ENCODE measurements around the gene BAIAP3. TPM values are rescaled to one million over a fixed set of nuclear protein-coding genes. Genes with fewer than 3 reads are reported as not detected.

Gene BAIAP3
- total RNA-seq, 6 experiments from 2014 or later: 0.11 to 0.28 (median 0.16) TPM

GRCh38 chr16:1374418-1375297, 41.2 kb downstream of the BAIAP3 start:
- TF ChIP-seq, protein P1, sequence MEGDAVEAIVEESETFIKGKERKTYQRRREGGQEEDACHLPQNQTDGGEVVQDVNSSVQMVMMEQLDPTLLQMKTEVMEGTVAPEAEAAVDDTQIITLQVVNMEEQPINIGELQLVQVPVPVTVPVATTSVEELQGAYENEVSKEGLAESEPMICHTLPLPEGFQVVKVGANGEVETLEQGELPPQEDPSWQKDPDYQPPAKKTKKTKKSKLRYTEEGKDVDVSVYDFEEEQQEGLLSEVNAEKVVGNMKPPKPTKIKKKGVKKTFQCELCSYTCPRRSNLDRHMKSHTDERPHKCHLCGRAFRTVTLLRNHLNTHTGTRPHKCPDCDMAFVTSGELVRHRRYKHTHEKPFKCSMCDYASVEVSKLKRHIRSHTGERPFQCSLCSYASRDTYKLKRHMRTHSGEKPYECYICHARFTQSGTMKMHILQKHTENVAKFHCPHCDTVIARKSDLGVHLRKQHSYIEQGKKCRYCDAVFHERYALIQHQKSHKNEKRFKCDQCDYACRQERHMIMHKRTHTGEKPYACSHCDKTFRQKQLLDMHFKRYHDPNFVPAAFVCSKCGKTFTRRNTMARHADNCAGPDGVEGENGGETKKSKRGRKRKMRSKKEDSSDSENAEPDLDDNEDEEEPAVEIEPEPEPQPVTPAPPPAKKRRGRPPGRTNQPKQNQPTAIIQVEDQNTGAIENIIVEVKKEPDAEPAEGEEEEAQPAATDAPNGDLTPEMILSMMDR (IDR thresholded peaks at IDR 0.05): no peak
- H3K4me1 Mint-ChIP-seq (ENCODE audit: low read depth): peaks cover 15% of the 10 kb centered on the region
- H3K27me3 Mint-ChIP-seq (ENCODE audit: insufficient read depth): peaks cover 4% of the 10 kb centered on the region; the same call in 1 of the 2 replicates
- DNase-seq: no peak
- no peaks in the 10 kb centered on the region for H3K36me3 Mint-ChIP-seq (ENCODE audit: low read depth)
- no peaks in the 10 kb centered on the region for H3K9me3 Mint-ChIP-seq
- no peak overlapping the region for H3K27ac Mint-ChIP-seq
- no peak overlapping the region for H3K4me3 Mint-ChIP-seq

GRCh38 chr16:1375298-1375640, 41.8 kb downstream of the BAIAP3 start:
- Mint-ChIP-seq H3K4me1 (ENCODE audit: low read depth) (peaks cover 15% of the 10 kb centered on the region), H3K27ac (no peak overlapping the region), H3K27me3 (ENCODE audit: insufficient read depth) (peaks cover 4% of the 10 kb centered on the region; the same call in 1 of the 2 replicates), H3K4me3 (no peak overlapping the region), H3K36me3 (ENCODE audit: low read depth) (no peaks in the 10 kb centered on the region), H3K9me3 (no peaks in the 10 kb centered on the region)
- TF ChIP-seq, protein P1 (IDR thresholded peaks at IDR 0.05): no peak
- no peak for DNase-seq

DNA sequence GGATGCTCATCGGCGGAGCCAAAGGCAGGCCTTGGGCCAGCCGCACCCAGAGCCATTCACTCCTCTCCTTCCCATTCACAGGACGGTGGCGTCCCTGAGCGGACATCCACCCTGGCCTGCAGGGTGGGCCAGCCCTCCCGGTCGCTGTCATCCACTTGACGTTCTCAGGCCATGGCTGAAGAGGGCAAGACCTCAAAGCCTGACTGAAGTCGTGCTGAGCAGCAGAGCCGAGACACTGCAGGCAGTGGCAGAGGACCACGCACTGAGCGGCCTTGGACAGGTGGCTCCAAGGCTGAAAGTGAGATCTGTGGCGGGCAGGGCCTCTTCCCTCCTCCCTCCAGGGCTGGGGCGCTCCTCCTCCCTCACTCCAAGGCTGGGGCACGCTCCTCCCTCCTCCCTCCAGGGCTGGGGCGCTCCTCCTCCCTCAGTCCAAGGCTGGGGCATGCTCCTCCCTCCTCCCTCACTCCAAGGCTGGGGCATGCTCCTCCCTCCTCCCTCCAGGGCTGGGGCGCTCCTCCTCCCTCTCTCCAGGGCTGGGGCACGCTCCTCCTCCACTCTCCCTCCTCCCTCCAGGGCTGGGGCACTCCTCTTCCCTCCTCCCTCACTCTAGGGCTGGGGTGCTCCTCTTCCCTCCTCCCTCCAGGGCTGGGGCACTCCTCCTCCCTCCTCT, 42.4 kb downstream of the BAIAP3 start:
- no peak for DNase-seq
- Mint-ChIP-seq H3K36me3 (ENCODE audit: low read depth) (no peaks in the 10 kb centered on the region), H3K27ac (no peak overlapping the region), H3K4me1 (ENCODE audit: low read depth) (peaks cover 15% of the 10 kb centered on the region), H3K27me3 (ENCODE audit: insufficient read depth) (peaks cover 4% of the 10 kb centered on the region; the same call in 1 of the 2 replicates), H3K4me3 (no peak overlapping the region), H3K9me3 (no peaks in the 10 kb centered on the region)
- TF ChIP-seq, protein P1 (IDR thresholded peaks at IDR 0.05): no peak

DNA sequence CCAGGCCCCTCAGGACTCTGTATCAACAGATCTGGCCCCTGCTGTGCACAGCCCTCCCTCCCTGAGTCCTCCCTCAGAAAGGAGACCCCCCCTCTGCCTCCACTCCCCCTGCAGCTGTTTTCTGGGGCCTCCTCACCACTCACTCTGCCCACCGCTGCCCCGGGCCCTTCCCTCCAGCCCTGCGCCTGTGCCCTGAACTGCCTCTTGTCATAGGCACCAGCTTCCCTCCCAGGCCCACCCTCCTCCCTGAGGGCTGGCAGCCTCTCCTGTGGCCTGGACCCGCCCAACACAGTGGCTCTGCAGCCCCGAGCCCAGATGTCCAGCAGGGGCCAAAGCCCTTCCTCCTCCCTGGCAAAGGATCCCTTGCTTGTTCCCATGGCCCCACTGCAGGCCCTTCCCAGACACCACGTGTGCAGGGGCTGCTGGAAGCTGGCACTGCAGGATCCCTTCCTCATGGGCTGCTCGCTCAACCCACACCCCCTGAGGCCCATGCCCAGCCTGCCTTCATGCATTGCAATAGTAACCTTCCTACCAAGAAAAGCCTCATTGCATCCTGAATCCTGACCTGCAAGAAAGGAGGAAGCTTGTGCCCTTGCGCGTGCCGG, 44.1 kb downstream of the BAIAP3 start:
- TF ChIP-seq, protein P1 (IDR thresholded peaks at IDR 0.05): no peak
- peaks cover 15% of the 10 kb centered on the region for H3K4me1 Mint-ChIP-seq (ENCODE audit: low read depth)
- H3K27me3 Mint-ChIP-seq (ENCODE audit: insufficient read depth): peaks cover 4% of the 10 kb centered on the region; the same call in 1 of the 2 replicates
- DNase-seq: no peak
- H3K4me3 Mint-ChIP-seq: peak overlapping the region; percentile 86; the same call in 1 of the 2 replicates
- H3K9me3 Mint-ChIP-seq: no peaks in the 10 kb centered on the region
- H3K27ac Mint-ChIP-seq: peak overlapping the region; percentile 47
- H3K36me3 Mint-ChIP-seq (ENCODE audit: low read depth): no peaks in the 10 kb centered on the region

GRCh38 chr16:1378087-1378803, 44.8 kb downstream of the BAIAP3 start:
- H3K4me1 Mint-ChIP-seq (ENCODE audit: low read depth): peaks cover 15% of the 10 kb centered on the region
- no peaks in the 10 kb centered on the region for H3K36me3 Mint-ChIP-seq (ENCODE audit: low read depth)
- peak overlapping the region; percentile 86 for H3K4me3 Mint-ChIP-seq
- peaks cover 4% of the 10 kb centered on the region; the same call in 1 of the 2 replicates for H3K27me3 Mint-ChIP-seq (ENCODE audit: insufficient read depth)
- DNase-seq: no peak
- no peaks in the 10 kb centered on the region for H3K9me3 Mint-ChIP-seq
- TF ChIP-seq, protein P1 (IDR thresholded peaks at IDR 0.05): no peak
- H3K27ac Mint-ChIP-seq: peak overlapping the region; percentile 95

Data from HFFc6 (cell line).